DOHH2 (cell line): Measurements from ENCODE around the gene B3GALT5.

Experiments used
- H3F3A ChIP-seq: fragments of 200-600 bp; sonication (generic), shearing (Covaris generic); 2 replicates; pipeline ENCODE4 v1.6.0; 2016; ENCODE audit warnings: antibody characterized with exemption, mild to moderate bottlenecking; ENCODE audit not compliant: control insufficient read depth, insufficient read depth
- H3K27ac ChIP-seq: fragments of 200-600 bp; sonication (generic); 2 replicates; pipeline ENCODE4 v1.5.1; 2014; ENCODE audit warnings: low read depth, mild to moderate bottlenecking, low read length, moderate library complexity
- H3K27me3 ChIP-seq: fragments of 200-600 bp; sonication (generic); 2 replicates; pipeline ENCODE4 v1.6.1; 2014; ENCODE audit warnings: mild to moderate bottlenecking, low read length, mixed read lengths; ENCODE audit not compliant: control insufficient read depth
- H3K36me3 ChIP-seq: fragments of 200-600 bp; sonication (generic); 2 replicates; pipeline ENCODE4 v1.6.1; 2014; ENCODE audit warnings: mild to moderate bottlenecking, low read length, moderate library complexity, mixed read lengths; ENCODE audit not compliant: control insufficient read depth
- H3K4me1 ChIP-seq: fragments of 200-600 bp; sonication (generic); 2 replicates; pipeline ENCODE4 v1.6.1; 2014; ENCODE audit warnings: mild to moderate bottlenecking, low read length, mixed read lengths; ENCODE audit not compliant: control insufficient read depth
- H3K4me2 ChIP-seq: fragments of 200-600 bp; sonication (generic); 2 replicates; pipeline ENCODE4 v1.6.0; 2014; ENCODE audit warnings: mild to moderate bottlenecking, low read length, moderate library complexity
- H3K4me3 ChIP-seq: fragments of 200-600 bp; sonication (generic); 2 replicates; pipeline ENCODE4 v1.5.1; 2014; ENCODE audit warnings: mild to moderate bottlenecking, low read length, mixed read lengths
- H3K79me2 ChIP-seq: fragments of 200-600 bp; sonication (generic); 2 replicates; pipeline ENCODE4 v1.6.1; 2014; ENCODE audit warnings: mild to moderate bottlenecking, low read length, mixed read lengths; ENCODE audit not compliant: control insufficient read depth
- H3K9me2 ChIP-seq: fragments of 200-600 bp; sonication (generic); replicated peaks from 2 replicates; pipeline ENCODE4 v1.6.1; 2014; ENCODE audit warnings: mild to moderate bottlenecking, low read length, mixed read lengths; ENCODE audit not compliant: control insufficient read depth
- H3K9me3 ChIP-seq: fragments of 200-600 bp; sonication (generic); 2 replicates; pipeline ENCODE4 v1.6.1; 2014; ENCODE audit warnings: antibody characterized with exemption, low read length, mixed read lengths; ENCODE audit not compliant: control insufficient read depth, insufficient read depth
- H4K20me1 ChIP-seq: fragments of 200-600 bp; sonication (generic); 2 replicates; pipeline ENCODE4 v1.6.0; 2014; ENCODE audit warnings: low read depth, mild to moderate bottlenecking, antibody characterized with exemption, low read length, moderate library complexity; ENCODE audit not compliant: control insufficient read depth, insufficient read depth
- EZH2phosphoT487 ChIP-seq: fragments of 200-600 bp; sonication (generic); IDR thresholded peaks from 2 replicates; pipeline ENCODE4 v1.6.1; 2017; ENCODE audit warnings: borderline replicate concordance, mild to moderate bottlenecking, antibody characterized with exemption, low read length, moderate library complexity, mixed read lengths
- TF ChIP-seq, protein P1 (sequence below): fragments of 200-600 bp; sonication (generic); IDR thresholded peaks from one replicate; pipeline ENCODE4 v1.5.1; 2014; ENCODE audit warnings: antibody characterized with exemption, mild to moderate bottlenecking, low read depth, low read length; ENCODE audit not compliant: poor library complexity, severe bottlenecking

The B3GALT5 gene

GRCh38 chr21:39666681-39667315 lies 54.1 kb downstream of the B3GALT5 start:
- no peaks in the 10 kb centered on the region for H4K20me1 ChIP-seq
- no peaks in the 10 kb centered on the region for H3K27me3 ChIP-seq
- no peaks in the 10 kb centered on the region for H3K36me3 ChIP-seq
- no peak overlapping the region for H3K4me2 ChIP-seq
- H3K9me2 ChIP-seq, result no peaks in the 10 kb centered on the region
- no peaks in the 10 kb centered on the region for H3F3A ChIP-seq
- H3K4me3 ChIP-seq, result no peak overlapping the region
- no peaks in the 10 kb centered on the region for H3K9me3 ChIP-seq
- TF ChIP-seq, protein P1, sequence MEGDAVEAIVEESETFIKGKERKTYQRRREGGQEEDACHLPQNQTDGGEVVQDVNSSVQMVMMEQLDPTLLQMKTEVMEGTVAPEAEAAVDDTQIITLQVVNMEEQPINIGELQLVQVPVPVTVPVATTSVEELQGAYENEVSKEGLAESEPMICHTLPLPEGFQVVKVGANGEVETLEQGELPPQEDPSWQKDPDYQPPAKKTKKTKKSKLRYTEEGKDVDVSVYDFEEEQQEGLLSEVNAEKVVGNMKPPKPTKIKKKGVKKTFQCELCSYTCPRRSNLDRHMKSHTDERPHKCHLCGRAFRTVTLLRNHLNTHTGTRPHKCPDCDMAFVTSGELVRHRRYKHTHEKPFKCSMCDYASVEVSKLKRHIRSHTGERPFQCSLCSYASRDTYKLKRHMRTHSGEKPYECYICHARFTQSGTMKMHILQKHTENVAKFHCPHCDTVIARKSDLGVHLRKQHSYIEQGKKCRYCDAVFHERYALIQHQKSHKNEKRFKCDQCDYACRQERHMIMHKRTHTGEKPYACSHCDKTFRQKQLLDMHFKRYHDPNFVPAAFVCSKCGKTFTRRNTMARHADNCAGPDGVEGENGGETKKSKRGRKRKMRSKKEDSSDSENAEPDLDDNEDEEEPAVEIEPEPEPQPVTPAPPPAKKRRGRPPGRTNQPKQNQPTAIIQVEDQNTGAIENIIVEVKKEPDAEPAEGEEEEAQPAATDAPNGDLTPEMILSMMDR, result no peak
- no peak for TF ChIP-seq EZH2phosphoT487
- H3K4me1 ChIP-seq, result no peaks in the 10 kb centered on the region
- H3K79me2 ChIP-seq, result no peaks in the 10 kb centered on the region
- no peak overlapping the region for H3K27ac ChIP-seq

DNA sequence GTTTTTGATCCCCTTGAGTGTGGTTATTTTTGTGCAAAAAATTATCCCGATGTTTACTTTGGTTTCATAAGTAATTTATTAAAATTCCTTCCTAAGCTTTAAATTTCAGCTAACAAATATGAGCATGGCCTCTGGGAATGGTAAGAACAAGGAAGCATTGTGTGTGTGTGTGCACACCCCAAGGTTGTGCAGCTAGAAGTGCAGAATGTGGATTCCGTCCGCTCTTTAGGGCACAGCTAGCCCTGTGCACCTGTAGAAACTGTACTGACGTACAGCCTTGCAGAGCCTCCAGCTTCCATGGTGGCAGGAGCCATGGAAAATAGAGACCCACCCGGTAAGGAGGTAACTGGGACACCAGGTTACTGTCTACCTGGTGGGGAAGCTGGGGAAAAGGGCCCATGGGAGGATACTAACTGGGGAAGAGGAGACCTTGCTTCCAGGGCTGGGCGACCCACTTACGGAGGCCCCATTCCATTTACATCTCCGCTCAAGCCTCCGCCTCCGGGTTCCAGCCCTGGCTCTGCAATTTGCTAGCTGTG lies 54.7 kb downstream of the B3GALT5 start:
- H3K79me2 ChIP-seq, result no peaks in the 10 kb centered on the region
- H3K27me3 ChIP-seq, result no peaks in the 10 kb centered on the region
- no peaks in the 10 kb centered on the region for H3F3A ChIP-seq
- H3K4me1 ChIP-seq, result no peaks in the 10 kb centered on the region
- H3K9me2 ChIP-seq, result no peaks in the 10 kb centered on the region
- no peaks in the 10 kb centered on the region for H3K9me3 ChIP-seq
- no peak for TF ChIP-seq EZH2phosphoT487
- TF ChIP-seq, protein P1, result no peak
- H3K4me2 ChIP-seq, result no peak overlapping the region
- no peaks in the 10 kb centered on the region for H4K20me1 ChIP-seq
- H3K36me3 ChIP-seq, result no peaks in the 10 kb centered on the region
- H3K27ac ChIP-seq, result no peak overlapping the region
- H3K4me3 ChIP-seq, result no peak overlapping the region

- H3K79me2 ChIP-seq, result no peaks in the 10 kb centered on the region
- no peaks in the 10 kb centered on the region for H3K9me3 ChIP-seq
- no peaks in the 10 kb centered on the region for H3K4me1 ChIP-seq
- H3F3A ChIP-seq, result no peaks in the 10 kb centered on the region
- no peaks in the 10 kb centered on the region for H4K20me1 ChIP-seq
- no peak overlapping the region for H3K27ac ChIP-seq
- H3K4me3 ChIP-seq, result no peak overlapping the region
- H3K36me3 ChIP-seq, result no peaks in the 10 kb centered on the region
- no peak for TF ChIP-seq EZH2phosphoT487
- TF ChIP-seq, protein P1, result no peak
- no peak overlapping the region for H3K4me2 ChIP-seq
- no peaks in the 10 kb centered on the region for H3K9me2 ChIP-seq
- no peaks in the 10 kb centered on the region for H3K27me3 ChIP-seq
These were observed 55.6 kb downstream of the B3GALT5 start for GRCh38 chr21:39668369-39668768.
